SK-N-SH treated with all-trans-retinoic acid at 6 μM for 48 hours (cell line): Measurements from ENCODE around the gene MUC5AC.

Experiments
- ATAC-seq: fragments of 200-7000 bp; cut with Tn5 transposase; 3 replicates; pipeline ENCODE4 v1.9.1; 2020; ENCODE audit warnings: mild to moderate bottlenecking, moderate library complexity
- ARNTL ChIP-seq: fragments of 450-650 bp; formaldehyde crosslinking; IDR thresholded peaks from 2 replicates; pipeline ENCODE4 v1.5.0; 2020; ENCODE audit warnings: low read depth, mild to moderate bottlenecking, moderate library complexity, borderline replicate concordance
- BACH2 ChIP-seq: fragments of 250-450 bp; sonication (Bioruptor Pico); IDR thresholded peaks from 2 replicates; pipeline ENCODE4 v1.9.0; 2021; ENCODE audit warnings: mild to moderate bottlenecking, borderline replicate concordance
- CREB5 ChIP-seq: fragments of 250-450 bp; sonication (Bioruptor Pico); IDR thresholded peaks from 2 replicates; pipeline ENCODE4 v1.5.1; 2020; ENCODE audit warnings: low read depth, mild to moderate bottlenecking, moderate library complexity
- CSDC2 ChIP-seq: fragments of 250-450 bp; sonication (Bioruptor Pico); IDR thresholded peaks from 2 replicates; pipeline ENCODE4 v1.5.0; 2020; ENCODE audit warnings: mild to moderate bottlenecking, moderate library complexity
- CSRNP3 ChIP-seq: fragments of 250-450 bp; sonication (Bioruptor Pico); IDR thresholded peaks from 2 replicates; pipeline ENCODE4 v1.5.1; 2021; ENCODE audit warnings: mild to moderate bottlenecking, moderate library complexity
- ESRRG ChIP-seq: fragments of 250-450 bp; sonication (Bioruptor Pico); IDR thresholded peaks from 2 replicates; pipeline ENCODE4 v1.6.1; 2021; ENCODE audit warnings: mild to moderate bottlenecking
- ISL1 ChIP-seq: fragments of 250-450 bp; sonication (Bioruptor Pico); IDR thresholded peaks from 2 replicates; pipeline ENCODE4 v2.1.2; 2022; ENCODE audit warnings: mild to moderate bottlenecking, moderate library complexity
- OSR1 ChIP-seq: fragments of 250-450 bp; sonication (Bioruptor Pico); IDR thresholded peaks from 2 replicates; pipeline ENCODE4 v1.8.0; 2022; ENCODE audit warnings: moderate library complexity, mild to moderate bottlenecking, inconsistent platforms
- PATZ1 ChIP-seq: fragments of 250-450 bp; sonication (Bioruptor Pico); IDR thresholded peaks from 2 replicates; pipeline ENCODE4 v1.8.0; 2020; ENCODE audit warnings: mild to moderate bottlenecking, moderate library complexity, borderline replicate concordance
- POU6F1 ChIP-seq: fragments of 250-450 bp; sonication (Bioruptor Pico); IDR thresholded peaks from 2 replicates; pipeline ENCODE4 v1.8.0; 2021; ENCODE audit warnings: low read depth, mild to moderate bottlenecking, moderate library complexity, borderline replicate concordance
- PPARA ChIP-seq: fragments of 250-450 bp; sonication (Bioruptor Pico); IDR thresholded peaks from 2 replicates; pipeline ENCODE4 v1.5.0; 2020; ENCODE audit warnings: mild to moderate bottlenecking, borderline replicate concordance
- SNAI2 ChIP-seq: fragments of 250-450 bp; sonication (Bioruptor Pico); IDR thresholded peaks from 2 replicates; pipeline ENCODE4 v1.5.0; 2020; ENCODE audit warnings: mild to moderate bottlenecking, moderate library complexity
- TCF4 ChIP-seq: fragments of 250-450 bp; sonication (Bioruptor Pico); IDR thresholded peaks from 2 replicates; pipeline ENCODE4 v1.8.0; 2021; ENCODE audit warnings: mild to moderate bottlenecking, moderate library complexity, borderline replicate concordance
- TOX ChIP-seq: fragments of 250-450 bp; sonication (Bioruptor Pico); IDR thresholded peaks from 2 replicates; pipeline ENCODE4 v1.8.0; 2021; ENCODE audit warnings: mild to moderate bottlenecking, moderate library complexity, borderline replicate concordance
- TSHZ2 ChIP-seq: fragments of 250-450 bp; sonication (Bioruptor Pico); IDR thresholded peaks from 2 replicates; pipeline ENCODE4 v1.5.0; 2020; ENCODE audit warnings: mild to moderate bottlenecking, moderate library complexity
- ZC3H10 ChIP-seq: fragments of 250-450 bp; sonication (Bioruptor Pico); IDR thresholded peaks from 2 replicates; pipeline ENCODE4 v1.5.1; 2021; ENCODE audit warnings: mild to moderate bottlenecking, moderate library complexity
- ZFP3 ChIP-seq: fragments of 250-450 bp; sonication (Bioruptor Pico); IDR thresholded peaks from 2 replicates; pipeline ENCODE4 v1.5.0; 2020; ENCODE audit warnings: mild to moderate bottlenecking, moderate library complexity
- ZNF565 ChIP-seq: fragments of 450-650 bp; formaldehyde crosslinking; conservative IDR thresholded peaks from 2 replicates; pipeline ENCODE4 v1.5.0; 2020; ENCODE audit warnings: low read depth, mild to moderate bottlenecking, moderate library complexity
- ZNF70 ChIP-seq: fragments of 450-650 bp; formaldehyde crosslinking; IDR thresholded peaks from 2 replicates; pipeline ENCODE4 v1.5.0; 2020; ENCODE audit warnings: mild to moderate bottlenecking, moderate library complexity
- ZNF8 ChIP-seq: fragments of 450-650 bp; formaldehyde crosslinking; IDR thresholded peaks from 2 replicates; pipeline ENCODE4 v1.5.0; 2020; ENCODE audit warnings: mild to moderate bottlenecking, moderate library complexity

MUC5AC gene

GRCh38 chr11:1128311-1129142, 29.2 kb upstream of the MUC5AC start:
- TF ChIP-seq ESRRG (CRISPR knock-in tag) (no peak), PPARA (CRISPR knock-in tag) (no peak), CSRNP3 (CRISPR knock-in tag) (no peak), CREB5 (CRISPR knock-in tag) (no peak), ISL1 (CRISPR knock-in tag) (no peak), TOX (no peak), ZFP3 (no peak), TSHZ2 (no peak), ARNTL (CRISPR knock-in tag) (no peak), ZNF565 (CRISPR knock-in tag) (no peak), BACH2 (CRISPR knock-in tag) (no peak), SNAI2 (CRISPR knock-in tag) (no peak), POU6F1 (no peak)
- no peak for ATAC-seq

GRCh38 chr11:1129143-1129610, 28.6 kb upstream of the MUC5AC start:
- no peak for ATAC-seq
- TF ChIP-seq ARNTL (CRISPR knock-in tag) (no peak), TCF4 (CRISPR knock-in tag) (no peak), ZC3H10 (CRISPR knock-in tag) (no peak), ESRRG (CRISPR knock-in tag) (no peak), CSRNP3 (CRISPR knock-in tag) (no peak), ZNF8 (no peak), ISL1 (CRISPR knock-in tag) (no peak), SNAI2 (CRISPR knock-in tag) (no peak), BACH2 (CRISPR knock-in tag) (no peak), CSDC2 (CRISPR knock-in tag) (no peak), TSHZ2 (no peak), PPARA (CRISPR knock-in tag) (no peak), OSR1 (CRISPR knock-in tag) (no peak), ZNF70 (CRISPR knock-in tag) (no peak), PATZ1 (CRISPR knock-in tag) (no peak), TOX (no peak), POU6F1 (no peak), ZNF565 (CRISPR knock-in tag) (no peak)
- TF ChIP-seq, all 23 proteins: peak for 0
